GM23338 (cell line): Measurements from ENCODE around the gene THYN1.

Experiments
- CREB1 ChIP-seq: fragments of 250-450 bp; sonication (Bioruptor Pico); IDR thresholded peaks from 2 replicates; pipeline ENCODE4 v1.5.0; 2020; ENCODE audit warnings: low read depth, mild to moderate bottlenecking, moderate library complexity
- CTCF ChIP-seq, 2 experiments: fragments of 200-600 bp in 1 of 2; sonication (generic) in 1 of 2; conservative IDR thresholded peaks; 2 replicates each; pipeline versions ENCODE4 v1.5.1 to v1.6.1; 2016 to 2017; ENCODE audit warnings: antibody characterized with exemption in 2 of 2, low read depth in 2 of 2, mild to moderate bottlenecking in 2 of 2, moderate library complexity in 1 of 2
- EZH2 ChIP-seq: fragments of 200-600 bp; sonication (generic); IDR thresholded peaks from one replicate; pipeline ENCODE4 v1.8.0; 2017; ENCODE audit warnings: antibody characterized with exemption, mild to moderate bottlenecking, low read depth; ENCODE audit not compliant: unreplicated experiment
- EZH2phosphoT487 ChIP-seq: fragments of 200-600 bp; sonication (generic); IDR thresholded peaks from one replicate; pipeline ENCODE4 v1.8.1; 2018; ENCODE audit warnings: antibody characterized with exemption; ENCODE audit not compliant: unreplicated experiment
- JUNB ChIP-seq: IDR thresholded peaks from one replicate; pipeline ENCODE4 v1.6.1; 2016; ENCODE audit warnings: antibody characterized with exemption; ENCODE audit not compliant: unreplicated experiment
- NANOG ChIP-seq: IDR thresholded peaks from 2 replicates; pipeline ENCODE4 v1.6.1; 2016; ENCODE audit warnings: antibody characterized with exemption, borderline replicate concordance
- POLR2AphosphoS5 ChIP-seq: IDR thresholded peaks from 2 replicates; pipeline ENCODE4 v1.6.1; 2016; ENCODE audit warnings: antibody characterized with exemption, low read depth
- REST ChIP-seq: IDR thresholded peaks from one replicate; pipeline ENCODE4 v1.6.1; 2018; ENCODE audit warnings: antibody characterized with exemption; ENCODE audit not compliant: unreplicated experiment
- STAT1 ChIP-seq: IDR thresholded peaks from one replicate; pipeline ENCODE4 v1.6.1; 2016; ENCODE audit warnings: antibody characterized with exemption; ENCODE audit not compliant: unreplicated experiment
- TF ChIP-seq, protein P1 (sequence below): IDR thresholded peaks from 2 replicates; pipeline ENCODE4 v1.6.1; 2016; ENCODE audit warnings: antibody characterized with exemption

- TF ChIP-seq CTCF (conservative IDR thresholded peaks at IDR 0.05; ENCODE audit: low read depth in 2 of 2) (no peak), EZH2phosphoT487 (no peak), EZH2 (no peak), POLR2AphosphoS5 (no peak), NANOG (no peak), CREB1 (no peak), STAT1 (no peak), REST (no peak), JUNB (no peak)
- TF ChIP-seq, protein P1, sequence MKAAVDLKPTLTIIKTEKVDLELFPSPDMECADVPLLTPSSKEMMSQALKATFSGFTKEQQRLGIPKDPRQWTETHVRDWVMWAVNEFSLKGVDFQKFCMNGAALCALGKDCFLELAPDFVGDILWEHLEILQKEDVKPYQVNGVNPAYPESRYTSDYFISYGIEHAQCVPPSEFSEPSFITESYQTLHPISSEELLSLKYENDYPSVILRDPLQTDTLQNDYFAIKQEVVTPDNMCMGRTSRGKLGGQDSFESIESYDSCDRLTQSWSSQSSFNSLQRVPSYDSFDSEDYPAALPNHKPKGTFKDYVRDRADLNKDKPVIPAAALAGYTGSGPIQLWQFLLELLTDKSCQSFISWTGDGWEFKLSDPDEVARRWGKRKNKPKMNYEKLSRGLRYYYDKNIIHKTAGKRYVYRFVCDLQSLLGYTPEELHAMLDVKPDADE = no peak
These were observed 7.4 kb upstream of the THYN1 start for GRCh38 chr11:134260503-134260902.
